ENCODE measurements around the gene CCDC12. TPM values are rescaled to one million over a fixed set of nuclear protein-coding genes. Genes with fewer than 3 reads are reported as not detected.
A peak's percentile ranks its signal among the peaks of the same experiment; 100 is the strongest.

The CCDC12 gene
- total RNA-seq (10 to 100 TPM; 27.1 to 36.8 (median 33.3) TPM), polyA plus RNA-seq (100 to 1,000 TPM in 1 of 2 donors, 10 to 100 TPM in 1; 83.5 to 120 TPM)
- long read RNA-seq, donor 1, partial matches to known transcripts, result 14 of 21 reads
- long read RNA-seq, donor 1, other reads (novel, unspliced or antisense), result 6 of 21 reads
- long read RNA-seq, donor 2, partial matches to known transcripts, result 14 of 22 reads
- long read RNA-seq, donor 2, other reads (novel, unspliced or antisense), result 6 of 22 reads
- long read RNA-seq, donor 3, partial matches to known transcripts, result 8 of 13 reads
- long read RNA-seq, donor 3, other reads (novel, unspliced or antisense), result 5 of 13 reads

GRCh38 chr3:46976326-46977190 is at the start of gene CCDC12:
TSS of gene CCDC12 (minus strand) at chr3:46976745. CDS start at chr3:46976732, 13 bp downstream.
- DNase-seq, result peak; percentile 93 to 97 (median 96)
- intact Hi-C loops (cut with DNase I), result loop anchor here in 7 of 10 donors (2.0 to 5.0 kb wide), 7 partner anchors 28 to 109 kb away; no protein-coding TSS in a partner anchor
- TF ChIP-seq, protein P1, sequence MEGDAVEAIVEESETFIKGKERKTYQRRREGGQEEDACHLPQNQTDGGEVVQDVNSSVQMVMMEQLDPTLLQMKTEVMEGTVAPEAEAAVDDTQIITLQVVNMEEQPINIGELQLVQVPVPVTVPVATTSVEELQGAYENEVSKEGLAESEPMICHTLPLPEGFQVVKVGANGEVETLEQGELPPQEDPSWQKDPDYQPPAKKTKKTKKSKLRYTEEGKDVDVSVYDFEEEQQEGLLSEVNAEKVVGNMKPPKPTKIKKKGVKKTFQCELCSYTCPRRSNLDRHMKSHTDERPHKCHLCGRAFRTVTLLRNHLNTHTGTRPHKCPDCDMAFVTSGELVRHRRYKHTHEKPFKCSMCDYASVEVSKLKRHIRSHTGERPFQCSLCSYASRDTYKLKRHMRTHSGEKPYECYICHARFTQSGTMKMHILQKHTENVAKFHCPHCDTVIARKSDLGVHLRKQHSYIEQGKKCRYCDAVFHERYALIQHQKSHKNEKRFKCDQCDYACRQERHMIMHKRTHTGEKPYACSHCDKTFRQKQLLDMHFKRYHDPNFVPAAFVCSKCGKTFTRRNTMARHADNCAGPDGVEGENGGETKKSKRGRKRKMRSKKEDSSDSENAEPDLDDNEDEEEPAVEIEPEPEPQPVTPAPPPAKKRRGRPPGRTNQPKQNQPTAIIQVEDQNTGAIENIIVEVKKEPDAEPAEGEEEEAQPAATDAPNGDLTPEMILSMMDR (IDR thresholded peaks at IDR 0.05), result no peak
- TF ChIP-seq POLR2A (IDR thresholded peaks at IDR 0.05), result peak in 1 of 2 donors; percentile 62
- 0 to 1% (median 0%) methylated on average over 53 to 64 of the region's 64 CpGs for WGBS, 4 donors
- Histone ChIP-seq H3K36me3 (peaks cover 0 to 4% (median 0%) of the 10 kb centered on the region in 9 donors), H3K4me1 (peaks cover 4 to 80% (median 51%) of the 10 kb centered on the region in 12 donors), H3K9me3 (no peaks in the 10 kb centered on the region), H3K4me3 (peak within 1 kb of the TSS; percentile 50 to 88 (median 79)), H3K27me3 (no peaks in the 10 kb centered on the region), H3K27ac (peak within 1 kb of the TSS; percentile 77 to 97 (median 92))
- peak; percentile 89 to 93 (median 93) for ATAC-seq

- Histone ChIP-seq H3K27ac (no peak overlapping the region), H3K36me3 (peaks cover 0 to 32% (median 18%) of the 10 kb centered on the region in 9 donors), H3K4me1 (peaks cover 0 to 18% (median 7%) of the 10 kb centered on the region in 12 donors), H3K4me3 (no peak overlapping the region), H3K9me3 (no peaks in the 10 kb centered on the region), H3K27me3 (no peaks in the 10 kb centered on the region)
- TF ChIP-seq POLR2A (IDR thresholded peaks at IDR 0.05), result no peak
- intact Hi-C loops (cut with DNase I), result no loop called here
- ATAC-seq, result no peak
- DNase-seq, result no peak
Measured at GRCh38 chr3:47024932-47025331, 48.4 kb upstream of the CCDC12 start.

DNA sequence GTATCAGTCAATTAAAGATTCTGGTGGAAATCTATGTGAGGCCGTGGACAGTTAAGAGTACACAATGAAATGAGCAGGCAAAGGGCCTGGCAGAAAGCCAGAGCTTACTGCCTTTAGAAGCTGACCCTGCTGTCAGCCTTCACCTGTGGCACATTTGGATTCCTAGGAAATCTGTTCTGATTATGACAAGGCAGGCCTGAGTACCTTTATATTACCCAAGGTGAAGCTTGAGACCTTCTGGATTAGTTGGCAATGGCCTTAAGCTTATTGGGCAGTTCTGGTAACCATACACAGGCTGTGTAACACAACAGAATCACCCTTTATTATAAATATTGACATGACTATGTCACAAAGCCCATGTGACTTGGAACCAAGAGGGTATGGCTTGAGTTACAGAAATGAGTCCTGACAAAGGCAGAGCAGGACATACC is 46.1 kb upstream of the CCDC12 start:
- H3K27me3 ChIP-seq, result no peaks in the 10 kb centered on the region
- intact Hi-C loops (cut with DNase I), result no loop called here
- peaks cover 0 to 18% (median 7%) of the 10 kb centered on the region in 12 donors for H3K4me1 ChIP-seq
- H3K27ac ChIP-seq, result peak overlapping the region in 1 of 12 donors; percentile 27
- ATAC-seq (peak in 3 of 4 donors; percentile 39 to 60 (median 59)), DNase-seq (peak in 1 of 5 donors; percentile 40)
- no peaks in the 10 kb centered on the region for H3K9me3 ChIP-seq
- 30 to 59% (median 32%) methylated on average over 1 of the region's 1 CpG for WGBS, 4 donors
- no peak for TF ChIP-seq POLR2A (IDR thresholded peaks at IDR 0.05)
- TF ChIP-seq, protein P1 (IDR thresholded peaks at IDR 0.05), result no peak
- peaks cover 0 to 33% (median 25%) of the 10 kb centered on the region in 9 donors for H3K36me3 ChIP-seq
- no peak overlapping the region for H3K4me3 ChIP-seq

DNA sequence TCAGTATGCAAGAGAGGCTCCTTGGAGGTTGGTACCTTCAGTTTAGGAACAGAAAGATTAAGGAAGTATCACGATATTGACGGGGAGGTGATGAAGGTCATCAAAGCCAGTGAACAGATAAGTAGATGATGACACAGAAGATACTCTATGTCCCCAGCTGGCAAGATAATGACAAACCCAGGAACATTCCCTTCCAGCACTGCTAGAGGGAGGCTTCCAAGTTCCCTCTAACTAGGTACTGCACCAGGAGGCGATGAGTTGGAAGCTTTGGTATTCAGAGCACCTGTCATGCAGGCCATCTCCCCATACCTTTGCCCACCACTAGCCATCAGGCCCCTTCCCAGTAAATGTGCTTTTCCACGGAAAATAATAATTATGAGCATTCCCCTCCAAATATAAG is 43.8 kb upstream of the CCDC12 start:
- no peak overlapping the region for H3K4me3 ChIP-seq
- no peak overlapping the region for H3K27ac ChIP-seq
- H3K4me1 ChIP-seq, result peaks cover 0 to 28% (median 7%) of the 10 kb centered on the region in 12 donors
- intact Hi-C loops (cut with DNase I), result no loop called here
- H3K27me3 ChIP-seq, result no peaks in the 10 kb centered on the region
- H3K36me3 ChIP-seq, result peaks cover 0 to 50% (median 43%) of the 10 kb centered on the region in 9 donors
- no peak for DNase-seq
- WGBS, 4 donors, result 80 to 88% (median 84%) methylated on average over 4 of the region's 4 CpGs
- TF ChIP-seq, protein P1 (IDR thresholded peaks at IDR 0.05), result no peak
- TF ChIP-seq POLR2A (IDR thresholded peaks at IDR 0.05), result no peak
- ATAC-seq, result no peak
- no peaks in the 10 kb centered on the region for H3K9me3 ChIP-seq
